Measurements from ENCODE around the gene MISFA.

MISFA gene

GRCh38 chr11:18608376-18608775 lies 8.8 kb downstream of the MISFA start:
- TF ChIP-seq GATA2 (IDR thresholded peaks at IDR 0.05; ENCODE audit: low read depth, low read length) = no peak
- TF ChIP-seq GATA3 (IDR thresholded peaks at IDR 0.05; ENCODE audit: low read depth, low read length) = no peak

- no peak for TF ChIP-seq GATA2 (IDR thresholded peaks at IDR 0.05; ENCODE audit: low read depth, low read length)
- no peak for TF ChIP-seq GATA3 (IDR thresholded peaks at IDR 0.05; ENCODE audit: low read depth, low read length)
Measured at GRCh38 chr11:18611196-18611595, 11.6 kb downstream of the MISFA start.

GRCh38 chr11:18612394-18612793 lies 12.8 kb downstream of the MISFA start:
- TF ChIP-seq GATA2 (IDR thresholded peaks at IDR 0.05; ENCODE audit: low read depth, low read length) (no peak), GATA3 (IDR thresholded peaks at IDR 0.05; ENCODE audit: low read depth, low read length) (no peak)

- TF ChIP-seq GATA2 (IDR thresholded peaks at IDR 0.05; ENCODE audit: low read depth, low read length) = no peak
- no peak for TF ChIP-seq GATA3 (IDR thresholded peaks at IDR 0.05; ENCODE audit: low read depth, low read length)
Measured at GRCh38 chr11:18614667-18615066, 15.1 kb downstream of the MISFA start.

GRCh38 chr11:18615628-18616392 lies 16.2 kb downstream of the MISFA start:
- no peak for TF ChIP-seq GATA3 (IDR thresholded peaks at IDR 0.05; ENCODE audit: low read depth, low read length)
- TF ChIP-seq GATA2 (IDR thresholded peaks at IDR 0.05; ENCODE audit: low read depth, low read length) = no peak

- TF ChIP-seq GATA2 (IDR thresholded peaks at IDR 0.05; ENCODE audit: low read depth, low read length) (no peak), GATA3 (IDR thresholded peaks at IDR 0.05; ENCODE audit: low read depth, low read length) (no peak)
Measured at GRCh38 chr11:18617688-18618341, 18.2 kb downstream of the MISFA start.

- TF ChIP-seq GATA2 (IDR thresholded peaks at IDR 0.05; ENCODE audit: low read depth, low read length) (no peak), GATA3 (IDR thresholded peaks at IDR 0.05; ENCODE audit: low read depth, low read length) (no peak)
Measured at GRCh38 chr11:18618342-18619025, 18.9 kb downstream of the MISFA start.

- TF ChIP-seq GATA2 (IDR thresholded peaks at IDR 0.05; ENCODE audit: low read depth, low read length) (no peak), GATA3 (IDR thresholded peaks at IDR 0.05; ENCODE audit: low read depth, low read length) (no peak)
Measured at GRCh38 chr11:18623707-18624106, 24.1 kb downstream of the MISFA start.

- no peak for TF ChIP-seq GATA3 (IDR thresholded peaks at IDR 0.05; ENCODE audit: low read depth, low read length)
- no peak for TF ChIP-seq GATA2 (IDR thresholded peaks at IDR 0.05; ENCODE audit: low read depth, low read length)
Measured at GRCh38 chr11:18624161-18624560, 24.6 kb downstream of the MISFA start.

GRCh38 chr11:18632841-18633240 lies 33.3 kb downstream of the MISFA start:
- TF ChIP-seq GATA3 (IDR thresholded peaks at IDR 0.05; ENCODE audit: low read depth, low read length) = no peak
- no peak for TF ChIP-seq GATA2 (IDR thresholded peaks at IDR 0.05; ENCODE audit: low read depth, low read length)

- no peak for TF ChIP-seq GATA3 (IDR thresholded peaks at IDR 0.05; ENCODE audit: low read depth, low read length)
- TF ChIP-seq GATA2 (IDR thresholded peaks at IDR 0.05; ENCODE audit: low read depth, low read length) = no peak
Measured at GRCh38 chr11:18633256-18634139, 33.9 kb downstream of the MISFA start.

- TF ChIP-seq GATA2 (IDR thresholded peaks at IDR 0.05; ENCODE audit: low read depth, low read length) = no peak
- no peak for TF ChIP-seq GATA3 (IDR thresholded peaks at IDR 0.05; ENCODE audit: low read depth, low read length)
Measured at GRCh38 chr11:18634140-18635032, 34.8 kb downstream of the MISFA start, which contains the start of gene SPTY2D1. Gene SPTY2D1 (minus strand): TSS chr11:18634342. CDS start chr11:18634257, 85 bp downstream.

- TF ChIP-seq GATA2 (IDR thresholded peaks at IDR 0.05; ENCODE audit: low read depth, low read length) = no peak
- no peak for TF ChIP-seq GATA3 (IDR thresholded peaks at IDR 0.05; ENCODE audit: low read depth, low read length)
Measured at GRCh38 chr11:18641677-18642076, 42.1 kb downstream of the MISFA start.

Data from SH-SY5Y (cell line).